Mucosa of descending colon (tissue), 3 donors: ENCODE measurements around the gene ROS1. TPM values are rescaled to one million over a fixed set of nuclear protein-coding genes. Genes with fewer than 3 reads are reported as not detected.
"Not testable (repeated sequence)": the region's sequence is repeated elsewhere in the genome, so short reads cannot be mapped to it uniquely, and the experiment has no call there.

Experiments used
- ATAC-seq: fragments of 200-7000 bp; cut with Tn5 transposase; one replicate; pipeline ENCODE4 v1.9.1; 2020; ENCODE audit warnings: mild to moderate bottlenecking, moderate library complexity
- DNase-seq, 3 donors: peaks; one replicate each; pipeline ENCODE4 v3.0.0-alpha.2; 2020
- H3K36me3 ChIP-seq: fragments of 200-600 bp; one replicate; pipeline ENCODE4 v1.8.0; 2021; ENCODE audit warnings: low read depth, mild to moderate bottlenecking
- H3K4me1 ChIP-seq: fragments of 200-600 bp; one replicate; pipeline ENCODE4 v1.8.0; 2021; ENCODE audit warnings: low read depth, mild to moderate bottlenecking
- H3K4me3 ChIP-seq: fragments of 200-600 bp; one replicate; pipeline ENCODE4 v1.8.0; 2021; ENCODE audit warnings: mild to moderate bottlenecking
- H3K9me3 ChIP-seq: fragments of 200-600 bp; one replicate; pipeline ENCODE4 v1.8.0; 2021; ENCODE audit warnings: mild to moderate bottlenecking
- CTCF ChIP-seq: fragments of 200-600 bp; IDR thresholded peaks from one replicate; pipeline ENCODE4 v1.8.0; 2022; ENCODE audit warnings: antibody characterized with exemption, mild to moderate bottlenecking
- intact Hi-C, 2 donors: fragments of 100-400 bp; cut with DNase I in 1 of 2; cut with micrococcal nuclease in 1 of 2; formaldehyde crosslinking; loops; one replicate each; pipeline versions ENCODE4 v1.11.0 to v1.11.1; 2022; cut with DNase I, micrococcal nuclease
- long read RNA-seq, 2 donors: library from polyadenylated mRNA; unstranded; transcript quantifications; one replicate each; pipeline ENCODE4 v2.0.0, GENCODE V29; 2019 to 2021
- total RNA-seq, 3 donors: library from RNA; stranded (reverse); fragmentation: NEBNext Ultra II Directional in 2 of 3; extraction: Animal tissue kit (Norgen Biotek cat#: 25700) in 2 of 3; gene quantifications; one replicate each; pipeline versions ENCODE4 v1.2.1 to v1.2.4, GENCODE V29; 2021 to 2023
- donor health status: DM: no; HTN: no; CAD: no; lungs with moderate emphysema.
- donor health status: DM: no; HTN: no; CAD: no.
- donor health status: DM: no; HTN: yes; CAD: no.

The ROS1 gene
- total RNA-seq = 1 to 10 TPM in 2 of 3 donors, under 1 TPM in 1; 0.38 to 1.1 (median 1.0) TPM
- long read RNA-seq, donor 1 = 0 reads
- long read RNA-seq, donor 2 = 0 reads

GRCh38 chr6:117425431-117426153 is at the start of gene ROS1:
TSS of gene ROS1 (minus strand) at chr6:117425942. CDS start at chr6:117425656, 286 bp downstream.
- no peak within 1 kb of the TSS for H3K4me3 ChIP-seq
- no peaks in the 10 kb centered on the region for H3K4me1 ChIP-seq
- no peaks in the 10 kb centered on the region for H3K36me3 ChIP-seq
- intact Hi-C loops = no loop called here
- no peaks in the 10 kb centered on the region for H3K9me3 ChIP-seq
- DNase-seq (no peak), ATAC-seq (peak; percentile 92)
- no peak for TF ChIP-seq CTCF

GRCh38 chr6:117473401-117473800 is 47.7 kb upstream of the ROS1 start:
- Histone ChIP-seq H3K36me3 (no peaks in the 10 kb centered on the region), H3K4me3 (no peak overlapping the region), H3K9me3 (no peaks in the 10 kb centered on the region), H3K4me1 (no peaks in the 10 kb centered on the region)
- intact Hi-C loops = no loop called here
- ATAC-seq (no peak), DNase-seq (no peak)
- TF ChIP-seq CTCF = no peak

GRCh38 chr6:117472667-117473066 is 46.9 kb upstream of the ROS1 start:
- intact Hi-C loops = no loop called here
- Histone ChIP-seq H3K4me3 (no peak overlapping the region), H3K36me3 (no peaks in the 10 kb centered on the region), H3K9me3 (no peaks in the 10 kb centered on the region), H3K4me1 (no peaks in the 10 kb centered on the region)
- DNase-seq (no peak), ATAC-seq (no peak)
- no peak for TF ChIP-seq CTCF

- ATAC-seq (no peak), DNase-seq (no peak)
- Histone ChIP-seq H3K4me3 (no peak overlapping the region), H3K4me1 (no peaks in the 10 kb centered on the region), H3K9me3 (no peaks in the 10 kb centered on the region), H3K36me3 (no peaks in the 10 kb centered on the region)
- TF ChIP-seq CTCF = no peak
- intact Hi-C loops = no loop called here
Measured at GRCh38 chr6:117469791-117470190, 44.0 kb upstream of the ROS1 start.

DNA sequence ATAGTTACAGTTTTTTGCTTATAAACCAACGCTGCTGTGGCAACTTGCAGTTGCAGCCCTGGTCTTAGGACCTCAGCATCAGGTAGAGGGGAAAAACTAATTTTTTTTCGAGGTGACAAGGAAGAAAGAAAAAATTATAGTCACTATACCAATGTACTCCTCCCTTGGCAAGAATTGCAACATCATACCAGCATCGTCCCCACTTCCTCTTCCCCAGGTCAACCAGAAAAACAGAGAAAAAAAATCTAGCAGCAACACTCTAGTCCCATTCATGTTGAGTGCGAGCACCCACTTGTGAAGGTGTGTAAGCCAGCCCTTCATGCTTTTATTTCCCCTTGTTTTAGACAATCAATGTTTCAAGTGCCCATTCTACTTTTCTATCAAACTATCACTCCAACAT is 43.6 kb upstream of the ROS1 start:
- H3K36me3 ChIP-seq = no peaks in the 10 kb centered on the region
- no peak for TF ChIP-seq CTCF
- DNase-seq (no peak), ATAC-seq (no peak)
- no peaks in the 10 kb centered on the region for H3K4me1 ChIP-seq
- H3K4me3 ChIP-seq = no peak overlapping the region
- intact Hi-C loops = no loop called here
- H3K9me3 ChIP-seq = no peaks in the 10 kb centered on the region

GRCh38 chr6:117468527-117468926 is 42.8 kb upstream of the ROS1 start:
- intact Hi-C loops, H3K36me3 ChIP-seq, DNase-seq, H3K4me1 ChIP-seq, H3K4me3 ChIP-seq, H3K9me3 ChIP-seq, ATAC-seq: not testable (repeated sequence)
